GM23338 (cell line): ENCODE measurements around the gene IMMP2L. TPM values are rescaled to one million over a fixed set of nuclear protein-coding genes. Genes with fewer than 3 reads are reported as not detected.

Experiments used
- ATAC-seq: fragments of 200-7000 bp; cut with Tn5 transposase; 3 replicates; pipeline ENCODE4 v1.9.1; 2020
- DNase-seq: peaks from one replicate; pipeline ENCODE4 v3.0.0-alpha.2; 2015; ENCODE audit warnings: low spot score
- H2AFZ ChIP-seq: fragments of 200-600 bp; sonication (generic); 2 replicates; pipeline ENCODE4 v1.8.0; 2016; ENCODE audit warnings: antibody characterized with exemption, mild to moderate bottlenecking, moderate library complexity
- H3F3A ChIP-seq: fragments of 200-600 bp; sonication (generic); replicated peaks from 2 replicates; pipeline ENCODE4 v1.8.0; 2017; ENCODE audit warnings: antibody characterized with exemption, mixed run types, low read depth
- H3K27ac ChIP-seq: fragments of 200-600 bp; sonication (generic); 2 replicates; pipeline ENCODE4 v1.6.1; 2016; ENCODE audit warnings: low read depth
- H3K27me3 ChIP-seq: fragments of 200-600 bp; sonication (generic); 2 replicates; pipeline ENCODE4 v1.8.0; 2016; ENCODE audit warnings: mild to moderate bottlenecking, mixed run types, moderate library complexity; ENCODE audit not compliant: insufficient read depth
- H3K36me3 ChIP-seq: fragments of 200-600 bp; sonication (generic); 2 replicates; pipeline ENCODE4 v1.8.0; 2016; ENCODE audit warnings: mild to moderate bottlenecking; ENCODE audit not compliant: insufficient read depth
- H3K4me1 ChIP-seq: fragments of 200-600 bp; sonication (generic); 2 replicates; pipeline ENCODE4 v1.8.0; 2016; ENCODE audit warnings: mild to moderate bottlenecking, moderate library complexity; ENCODE audit not compliant: insufficient read depth
- H3K4me2 ChIP-seq: fragments of 200-600 bp; sonication (generic); 2 replicates; pipeline ENCODE4 v1.7.1; 2017; ENCODE audit warnings: mixed run types
- H3K4me3 ChIP-seq: fragments of 200-600 bp; sonication (generic); 2 replicates; pipeline ENCODE4 v1.6.1; 2016; ENCODE audit warnings: mixed run types
- H3K79me2 ChIP-seq: fragments of 200-600 bp; sonication (generic); replicated peaks from 2 replicates; pipeline ENCODE4 v1.8.0; 2017; ENCODE audit warnings: mild to moderate bottlenecking; ENCODE audit not compliant: insufficient read depth
- H3K9me2 ChIP-seq: fragments of 200-600 bp; sonication (generic); 2 replicates; pipeline ENCODE4 v1.8.0; 2017; ENCODE audit not compliant: insufficient read depth
- H4K20me1 ChIP-seq: fragments of 200-600 bp; sonication (generic); replicated peaks from 2 replicates; pipeline ENCODE4 v1.8.0; 2017; ENCODE audit warnings: mild to moderate bottlenecking; ENCODE audit not compliant: insufficient read depth
- H3K27ac Mint-ChIP-seq: 2 replicates; pipeline ENCODE4 v1.8.0; 2020; ENCODE audit warnings: inconsistent platforms, mild to moderate bottlenecking, moderate library complexity, mixed read lengths
- H3K27me3 Mint-ChIP-seq: 3 replicates; pipeline ENCODE4 v1.8.0; 2022; ENCODE audit warnings: low read depth, mild to moderate bottlenecking, moderate library complexity, mixed read lengths, inconsistent platforms; ENCODE audit not compliant: insufficient read depth, poor library complexity
- H3K36me3 Mint-ChIP-seq: 3 replicates; pipeline ENCODE4 v1.8.0; 2021; ENCODE audit warnings: low read depth, mild to moderate bottlenecking, inconsistent platforms, moderate library complexity, mixed read lengths
- H3K4me1 Mint-ChIP-seq: 3 replicates; pipeline ENCODE4 v1.8.0; 2020; ENCODE audit warnings: mild to moderate bottlenecking, inconsistent platforms, mixed read lengths
- H3K4me3 Mint-ChIP-seq: 3 replicates; pipeline ENCODE4 v1.8.0; 2021; ENCODE audit warnings: moderate library complexity, mild to moderate bottlenecking, inconsistent platforms, mixed read lengths
- H3K9me3 Mint-ChIP-seq: 3 replicates; pipeline ENCODE4 v1.8.0; 2020; ENCODE audit warnings: moderate library complexity, mild to moderate bottlenecking, inconsistent platforms, mixed read lengths
- CREB1 ChIP-seq: fragments of 250-450 bp; sonication (Bioruptor Pico); IDR thresholded peaks from 2 replicates; pipeline ENCODE4 v1.5.0; 2020; ENCODE audit warnings: low read depth, mild to moderate bottlenecking, moderate library complexity
- CTCF ChIP-seq, 2 experiments: fragments of 200-600 bp in 1 of 2; sonication (generic) in 1 of 2; conservative IDR thresholded peaks; 2 replicates each; pipeline versions ENCODE4 v1.5.1 to v1.6.1; 2016 to 2017; ENCODE audit warnings: antibody characterized with exemption in 2 of 2, low read depth in 2 of 2, mild to moderate bottlenecking in 2 of 2, moderate library complexity in 1 of 2
- EZH2 ChIP-seq: fragments of 200-600 bp; sonication (generic); IDR thresholded peaks from one replicate; pipeline ENCODE4 v1.8.0; 2017; ENCODE audit warnings: antibody characterized with exemption, mild to moderate bottlenecking, low read depth; ENCODE audit not compliant: unreplicated experiment
- JUNB ChIP-seq: IDR thresholded peaks from one replicate; pipeline ENCODE4 v1.6.1; 2016; ENCODE audit warnings: antibody characterized with exemption; ENCODE audit not compliant: unreplicated experiment
- NANOG ChIP-seq: IDR thresholded peaks from 2 replicates; pipeline ENCODE4 v1.6.1; 2016; ENCODE audit warnings: antibody characterized with exemption, borderline replicate concordance
- ZNF114 ChIP-seq: fragments of 250-450 bp; sonication (Bioruptor Pico); IDR thresholded peaks from 2 replicates; pipeline ENCODE4 v1.5.0; 2020; ENCODE audit warnings: mild to moderate bottlenecking, moderate library complexity
- polyA plus RNA-seq: library from polyadenylated mRNA; unstranded; fragments of >200 nt; fragmentation: Nextera tagmentation; extraction: Ambion mirVana; gene quantifications from 2 replicates; pipeline ENCODE4 v1.2.1, GENCODE V29; 2016
- total RNA-seq: library from RNA; depleted of rRNA; stranded (reverse); fragments of >200 nt; shearing (Covaris generic); gene quantifications from 2 replicates; pipeline ENCODE4 v1.2.3, GENCODE V29; 2014
- TF ChIP-seq, protein P1 (sequence below): IDR thresholded peaks from one replicate; pipeline ENCODE4 v1.6.1; 2018; ENCODE audit warnings: antibody characterized with exemption; ENCODE audit not compliant: unreplicated experiment
- TF ChIP-seq, protein P2 (sequence below): IDR thresholded peaks from 2 replicates; pipeline ENCODE4 v1.6.1; 2016; ENCODE audit warnings: antibody characterized with exemption
- TF ChIP-seq, protein P3 (sequence below): fragments of 250-450 bp; sonication (Bioruptor Pico); IDR thresholded peaks from 2 replicates; pipeline ENCODE4 v1.5.0; 2020; ENCODE audit warnings: mild to moderate bottlenecking, moderate library complexity

The IMMP2L gene
- total and polyA plus RNA-seq, 2 experiments from 2014 or later, result 7.3 to 14.0 TPM

DNA sequence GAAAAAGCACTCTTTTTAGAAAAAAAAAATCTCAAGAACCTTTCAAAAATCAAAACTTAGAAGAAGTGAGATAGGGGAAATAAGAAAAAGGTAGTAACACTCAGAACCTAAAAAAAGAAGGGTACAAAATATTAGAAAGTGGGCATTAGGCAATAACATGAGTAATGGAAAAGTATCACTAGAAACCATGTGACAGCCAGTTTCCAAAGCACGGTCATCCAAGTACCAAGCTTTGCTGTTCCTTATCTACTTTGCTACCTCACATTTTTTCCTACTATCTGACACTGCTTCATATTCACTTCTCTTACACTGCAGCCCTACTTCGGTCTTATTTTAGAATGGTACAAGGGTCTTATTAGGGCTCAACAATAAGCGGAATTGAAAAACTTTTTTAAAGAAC, 30.3 kb downstream of the IMMP2L start:
- Histone ChIP-seq H4K20me1 (no peaks in the 10 kb centered on the region; the same call in 1 of the 2 replicates), H3K9me2 (no peaks in the 10 kb centered on the region), H2AFZ (no peak overlapping the region), H3K79me2 (no peaks in the 10 kb centered on the region), H3F3A (no peaks in the 10 kb centered on the region), H3K4me3 (no peak overlapping the region), H3K4me1 (peaks cover 5% of the 10 kb centered on the region; the same call in 1 of the 2 replicates), H3K27me3 (no peaks in the 10 kb centered on the region), H3K4me2 (no peak overlapping the region), H3K36me3 (no peaks in the 10 kb centered on the region), H3K27ac (no peak overlapping the region)
- H3K9me3 Mint-ChIP-seq, result no peaks in the 10 kb centered on the region
- ATAC-seq (no peak), DNase-seq (no peak)
- TF ChIP-seq EZH2, result no peak
- TF ChIP-seq CTCF (conservative IDR thresholded peaks at IDR 0.05; ENCODE audit: low read depth in 2 of 2), result no peak
- no peak for TF ChIP-seq NANOG
- no peak for TF ChIP-seq ZNF114 (CRISPR knock-in tag)
- no peak for TF ChIP-seq CREB1 (CRISPR knock-in tag)
- H3K4me3 Mint-ChIP-seq, result no peak overlapping the region
- H3K36me3 Mint-ChIP-seq, result no peaks in the 10 kb centered on the region
- H3K27ac Mint-ChIP-seq, result no peak overlapping the region
- no peaks in the 10 kb centered on the region for H3K27me3 Mint-ChIP-seq
- H3K4me1 Mint-ChIP-seq, result peaks cover 10% of the 10 kb centered on the region; the same call in 2 of the 3 replicates

GRCh38 chr7:111530356-111530668, 32.0 kb downstream of the IMMP2L start:
- Mint-ChIP-seq H3K4me1 (peaks cover 4% of the 10 kb centered on the region; the same call in 2 of the 3 replicates), H3K36me3 (no peaks in the 10 kb centered on the region), H3K27me3 (no peaks in the 10 kb centered on the region), H3K9me3 (no peaks in the 10 kb centered on the region), H3K27ac (no peak overlapping the region), H3K4me3 (no peak overlapping the region)
- DNase-seq (no peak), ATAC-seq (no peak)
- Histone ChIP-seq H3K79me2 (no peaks in the 10 kb centered on the region), H3K4me3 (no peak overlapping the region), H3K4me2 (no peak overlapping the region), H3K4me1 (no peaks in the 10 kb centered on the region), H3F3A (no peaks in the 10 kb centered on the region), H3K9me2 (peaks cover 1% of the 10 kb centered on the region; the same call in 1 of the 2 replicates), H3K27ac (no peak overlapping the region), H2AFZ (no peak overlapping the region), H3K27me3 (no peaks in the 10 kb centered on the region), H3K36me3 (no peaks in the 10 kb centered on the region), H4K20me1 (no peaks in the 10 kb centered on the region)
- TF ChIP-seq, protein P1, sequence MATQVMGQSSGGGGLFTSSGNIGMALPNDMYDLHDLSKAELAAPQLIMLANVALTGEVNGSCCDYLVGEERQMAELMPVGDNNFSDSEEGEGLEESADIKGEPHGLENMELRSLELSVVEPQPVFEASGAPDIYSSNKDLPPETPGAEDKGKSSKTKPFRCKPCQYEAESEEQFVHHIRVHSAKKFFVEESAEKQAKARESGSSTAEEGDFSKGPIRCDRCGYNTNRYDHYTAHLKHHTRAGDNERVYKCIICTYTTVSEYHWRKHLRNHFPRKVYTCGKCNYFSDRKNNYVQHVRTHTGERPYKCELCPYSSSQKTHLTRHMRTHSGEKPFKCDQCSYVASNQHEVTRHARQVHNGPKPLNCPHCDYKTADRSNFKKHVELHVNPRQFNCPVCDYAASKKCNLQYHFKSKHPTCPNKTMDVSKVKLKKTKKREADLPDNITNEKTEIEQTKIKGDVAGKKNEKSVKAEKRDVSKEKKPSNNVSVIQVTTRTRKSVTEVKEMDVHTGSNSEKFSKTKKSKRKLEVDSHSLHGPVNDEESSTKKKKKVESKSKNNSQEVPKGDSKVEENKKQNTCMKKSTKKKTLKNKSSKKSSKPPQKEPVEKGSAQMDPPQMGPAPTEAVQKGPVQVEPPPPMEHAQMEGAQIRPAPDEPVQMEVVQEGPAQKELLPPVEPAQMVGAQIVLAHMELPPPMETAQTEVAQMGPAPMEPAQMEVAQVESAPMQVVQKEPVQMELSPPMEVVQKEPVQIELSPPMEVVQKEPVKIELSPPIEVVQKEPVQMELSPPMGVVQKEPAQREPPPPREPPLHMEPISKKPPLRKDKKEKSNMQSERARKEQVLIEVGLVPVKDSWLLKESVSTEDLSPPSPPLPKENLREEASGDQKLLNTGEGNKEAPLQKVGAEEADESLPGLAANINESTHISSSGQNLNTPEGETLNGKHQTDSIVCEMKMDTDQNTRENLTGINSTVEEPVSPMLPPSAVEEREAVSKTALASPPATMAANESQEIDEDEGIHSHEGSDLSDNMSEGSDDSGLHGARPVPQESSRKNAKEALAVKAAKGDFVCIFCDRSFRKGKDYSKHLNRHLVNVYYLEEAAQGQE, result no peak
- TF ChIP-seq EZH2 (no peak), JUNB (no peak)
- TF ChIP-seq, protein P2, sequence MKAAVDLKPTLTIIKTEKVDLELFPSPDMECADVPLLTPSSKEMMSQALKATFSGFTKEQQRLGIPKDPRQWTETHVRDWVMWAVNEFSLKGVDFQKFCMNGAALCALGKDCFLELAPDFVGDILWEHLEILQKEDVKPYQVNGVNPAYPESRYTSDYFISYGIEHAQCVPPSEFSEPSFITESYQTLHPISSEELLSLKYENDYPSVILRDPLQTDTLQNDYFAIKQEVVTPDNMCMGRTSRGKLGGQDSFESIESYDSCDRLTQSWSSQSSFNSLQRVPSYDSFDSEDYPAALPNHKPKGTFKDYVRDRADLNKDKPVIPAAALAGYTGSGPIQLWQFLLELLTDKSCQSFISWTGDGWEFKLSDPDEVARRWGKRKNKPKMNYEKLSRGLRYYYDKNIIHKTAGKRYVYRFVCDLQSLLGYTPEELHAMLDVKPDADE, result no peak
- TF ChIP-seq, protein P3, sequence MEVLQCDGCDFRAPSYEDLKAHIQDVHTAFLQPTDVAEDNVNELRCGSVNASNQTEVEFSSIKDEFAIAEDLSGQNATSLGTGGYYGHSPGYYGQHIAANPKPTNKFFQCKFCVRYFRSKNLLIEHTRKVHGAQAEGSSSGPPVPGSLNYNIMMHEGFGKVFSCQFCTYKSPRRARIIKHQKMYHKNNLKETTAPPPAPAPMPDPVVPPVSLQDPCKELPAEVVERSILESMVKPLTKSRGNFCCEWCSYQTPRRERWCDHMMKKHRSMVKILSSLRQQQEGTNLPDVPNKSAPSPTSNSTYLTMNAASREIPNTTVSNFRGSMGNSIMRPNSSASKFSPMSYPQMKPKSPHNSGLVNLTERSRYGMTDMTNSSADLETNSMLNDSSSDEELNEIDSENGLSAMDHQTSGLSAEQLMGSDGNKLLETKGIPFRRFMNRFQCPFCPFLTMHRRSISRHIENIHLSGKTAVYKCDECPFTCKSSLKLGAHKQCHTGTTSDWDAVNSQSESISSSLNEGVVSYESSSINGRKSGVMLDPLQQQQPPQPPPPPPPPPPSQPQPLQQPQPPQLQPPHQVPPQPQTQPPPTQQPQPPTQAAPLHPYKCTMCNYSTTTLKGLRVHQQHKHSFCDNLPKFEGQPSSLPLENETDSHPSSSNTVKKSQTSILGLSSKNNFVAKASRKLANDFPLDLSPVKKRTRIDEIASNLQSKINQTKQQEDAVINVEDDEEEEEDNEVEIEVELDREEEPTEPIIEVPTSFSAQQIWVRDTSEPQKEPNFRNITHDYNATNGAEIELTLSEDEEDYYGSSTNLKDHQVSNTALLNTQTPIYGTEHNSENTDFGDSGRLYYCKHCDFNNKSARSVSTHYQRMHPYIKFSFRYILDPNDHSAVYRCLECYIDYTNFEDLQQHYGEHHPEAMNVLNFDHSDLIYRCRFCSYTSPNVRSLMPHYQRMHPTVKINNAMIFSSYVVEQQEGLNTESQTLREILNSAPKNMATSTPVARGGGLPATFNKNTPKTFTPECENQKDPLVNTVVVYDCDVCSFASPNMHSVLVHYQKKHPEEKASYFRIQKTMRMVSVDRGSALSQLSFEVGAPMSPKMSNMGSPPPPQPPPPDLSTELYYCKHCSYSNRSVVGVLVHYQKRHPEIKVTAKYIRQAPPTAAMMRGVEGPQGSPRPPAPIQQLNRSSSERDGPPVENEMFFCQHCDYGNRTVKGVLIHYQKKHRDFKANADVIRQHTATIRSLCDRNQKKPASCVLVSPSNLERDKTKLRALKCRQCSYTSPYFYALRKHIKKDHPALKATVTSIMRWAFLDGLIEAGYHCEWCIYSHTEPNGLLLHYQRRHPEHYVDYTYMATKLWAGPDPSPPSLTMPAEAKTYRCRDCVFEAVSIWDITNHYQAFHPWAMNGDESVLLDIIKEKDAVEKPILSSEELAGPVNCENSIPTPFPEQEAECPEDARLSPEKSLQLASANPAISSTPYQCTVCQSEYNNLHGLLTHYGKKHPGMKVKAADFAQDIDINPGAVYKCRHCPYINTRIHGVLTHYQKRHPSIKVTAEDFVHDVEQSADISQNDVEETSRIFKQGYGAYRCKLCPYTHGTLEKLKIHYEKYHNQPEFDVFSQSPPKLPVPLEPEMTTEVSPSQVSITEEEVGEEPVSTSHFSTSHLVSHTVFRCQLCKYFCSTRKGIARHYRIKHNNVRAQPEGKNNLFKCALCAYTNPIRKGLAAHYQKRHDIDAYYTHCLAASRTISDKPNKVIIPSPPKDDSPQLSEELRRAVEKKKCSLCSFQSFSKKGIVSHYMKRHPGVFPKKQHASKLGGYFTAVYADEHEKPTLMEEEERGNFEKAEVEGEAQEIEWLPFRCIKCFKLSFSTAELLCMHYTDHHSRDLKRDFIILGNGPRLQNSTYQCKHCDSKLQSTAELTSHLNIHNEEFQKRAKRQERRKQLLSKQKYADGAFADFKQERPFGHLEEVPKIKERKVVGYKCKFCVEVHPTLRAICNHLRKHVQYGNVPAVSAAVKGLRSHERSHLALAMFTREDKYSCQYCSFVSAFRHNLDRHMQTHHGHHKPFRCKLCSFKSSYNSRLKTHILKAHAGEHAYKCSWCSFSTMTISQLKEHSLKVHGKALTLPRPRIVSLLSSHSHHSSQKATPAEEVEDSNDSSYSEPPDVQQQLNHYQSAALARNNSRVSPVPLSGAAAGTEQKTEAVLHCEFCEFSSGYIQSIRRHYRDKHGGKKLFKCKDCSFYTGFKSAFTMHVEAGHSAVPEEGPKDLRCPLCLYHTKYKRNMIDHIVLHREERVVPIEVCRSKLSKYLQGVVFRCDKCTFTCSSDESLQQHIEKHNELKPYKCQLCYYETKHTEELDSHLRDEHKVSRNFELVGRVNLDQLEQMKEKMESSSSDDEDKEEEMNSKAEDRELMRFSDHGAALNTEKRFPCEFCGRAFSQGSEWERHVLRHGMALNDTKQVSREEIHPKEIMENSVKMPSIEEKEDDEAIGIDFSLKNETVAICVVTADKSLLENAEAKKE (CRISPR knock-in tag), result no peak
